ENCODE data around the gene LUC7L3. TPM values are rescaled to one million over a fixed set of nuclear protein-coding genes. Genes with fewer than 3 reads are reported as not detected.

LUC7L3 gene
- total and polyA plus RNA-seq, 2 experiments from 2014 or later: 69.3 to 501 TPM

GRCh38 chr17:50790618-50791017, 71.2 kb downstream of the LUC7L3 start:
- peaks cover 8% of the 10 kb centered on the region for H3K4me1 ChIP-seq (ENCODE audit: insufficient read depth)
- no peak overlapping the region for H3K4me2 ChIP-seq
- H3K79me2 ChIP-seq (replicated peaks; ENCODE audit: insufficient read depth): no peaks in the 10 kb centered on the region
- H3K36me3 Mint-ChIP-seq (ENCODE audit: low read depth): no peaks in the 10 kb centered on the region
- H3K9me2 ChIP-seq (ENCODE audit: insufficient read depth): no peaks in the 10 kb centered on the region
- H3K27ac Mint-ChIP-seq: peak overlapping the region; percentile 15; the same call in 1 of the 2 replicates
- TF ChIP-seq ZNF331 (CRISPR knock-in tag; IDR thresholded peaks at IDR 0.05; ENCODE audit: low read depth): no peak
- no peaks in the 10 kb centered on the region for H4K20me1 ChIP-seq (replicated peaks; ENCODE audit: insufficient read depth)
- no peaks in the 10 kb centered on the region for H3K36me3 ChIP-seq (ENCODE audit: insufficient read depth)
- peaks cover 2% of the 10 kb centered on the region for H3K27me3 Mint-ChIP-seq (ENCODE audit: insufficient read depth, low read depth, poor library complexity)
- peak overlapping the region; percentile 85 for H2AFZ ChIP-seq
- H3K4me3 ChIP-seq: no peak overlapping the region
- no peaks in the 10 kb centered on the region for H3F3A ChIP-seq (replicated peaks; ENCODE audit: low read depth)
- no peak overlapping the region for H3K4me3 Mint-ChIP-seq
- H3K27ac ChIP-seq (ENCODE audit: low read depth): no peak overlapping the region
- H3K4me1 Mint-ChIP-seq: peaks cover 11% of the 10 kb centered on the region
- ATAC-seq: no peak
- no peaks in the 10 kb centered on the region for H3K9me3 Mint-ChIP-seq
- no peaks in the 10 kb centered on the region for H3K27me3 ChIP-seq (ENCODE audit: insufficient read depth)
- DNase-seq (ENCODE audit: low spot score): no peak

GRCh38 chr17:50792132-50792531, 72.7 kb downstream of the LUC7L3 start:
- Mint-ChIP-seq H3K9me3 (no peaks in the 10 kb centered on the region), H3K4me3 (no peak overlapping the region)
- ATAC-seq: no peak

More at GRCh38 chr17:50792132-50792531, 72.7 kb downstream of the LUC7L3 start:
- no peaks in the 10 kb centered on the region for H3F3A ChIP-seq (replicated peaks; ENCODE audit: low read depth)
- no peaks in the 10 kb centered on the region for H3K9me2 ChIP-seq (ENCODE audit: insufficient read depth)
- no peak overlapping the region for H3K4me3 ChIP-seq
- no peak overlapping the region for H3K4me2 ChIP-seq
- no peaks in the 10 kb centered on the region for H3K27me3 ChIP-seq (ENCODE audit: insufficient read depth)
- H3K27ac Mint-ChIP-seq: no peak overlapping the region
- TF ChIP-seq REST (IDR thresholded peaks at IDR 0.05; ENCODE audit: unreplicated experiment) (no peak), CREB1 (CRISPR knock-in tag; IDR thresholded peaks at IDR 0.05; ENCODE audit: low read depth) (no peak), ZNF331 (CRISPR knock-in tag; IDR thresholded peaks at IDR 0.05; ENCODE audit: low read depth) (no peak), JUNB (IDR thresholded peaks at IDR 0.05; ENCODE audit: unreplicated experiment) (no peak)
- peaks cover 8% of the 10 kb centered on the region for H3K4me1 ChIP-seq (ENCODE audit: insufficient read depth)
- no peaks in the 10 kb centered on the region for H3K79me2 ChIP-seq (replicated peaks; ENCODE audit: insufficient read depth)
- no peaks in the 10 kb centered on the region for H3K36me3 ChIP-seq (ENCODE audit: insufficient read depth)
- no peaks in the 10 kb centered on the region for H3K27me3 Mint-ChIP-seq (ENCODE audit: insufficient read depth, low read depth, poor library complexity)
- no peak for DNase-seq (ENCODE audit: low spot score)
- no peaks in the 10 kb centered on the region for H4K20me1 ChIP-seq (replicated peaks; ENCODE audit: insufficient read depth)
- H3K36me3 Mint-ChIP-seq (ENCODE audit: low read depth): no peaks in the 10 kb centered on the region
- no peak overlapping the region for H3K27ac ChIP-seq (ENCODE audit: low read depth)
- peaks cover 13% of the 10 kb centered on the region for H3K4me1 Mint-ChIP-seq
- no peak overlapping the region for H2AFZ ChIP-seq

Data from GM23338 (cell line).